Hippocampal formation (tissue), 2 donors: ENCODE results near the gene KLRD1.
"Not testable (repeated sequence)": the region's sequence is repeated elsewhere in the genome, so short reads cannot be mapped to it uniquely, and the experiment has no call there.

Source experiments
- DNase-seq, 2 donors: peaks; one replicate each; lab custom pipeline; 2025; lab: John Stamatoyannopoulos, UW

KLRD1 gene

GRCh38 chr12:10307630-10308029 is at the start of gene KLRD1:
Gene KLRD1 (plus strand): TSS chr12:10307870. CDS start chr12:10308078, 208 bp downstream.
- no peak for DNase-seq

- no peak for DNase-seq
Observed at GRCh38 chr12:10260927-10261326, 46.7 kb upstream of the KLRD1 start.

GRCh38 chr12:10268037-10268436 is 39.6 kb upstream of the KLRD1 start:
- DNase-seq: no peak

DNA sequence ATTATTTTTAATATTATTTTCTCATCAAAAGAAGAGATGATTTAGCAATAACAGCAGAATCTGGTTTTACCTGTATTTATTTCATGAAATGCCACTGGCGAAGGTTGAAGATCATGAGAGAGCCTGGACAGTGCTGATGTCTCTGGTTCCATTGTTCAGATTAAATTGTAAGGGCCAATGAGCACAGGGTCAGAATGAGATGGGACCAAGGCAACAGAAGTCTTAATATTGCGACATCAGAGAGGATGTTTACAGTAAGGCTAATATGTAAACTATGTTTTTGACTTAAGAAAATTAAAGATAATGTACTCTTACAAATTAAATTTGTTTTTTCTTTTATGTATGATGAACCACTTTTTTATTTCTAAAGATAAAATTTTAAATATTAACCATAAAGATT is 35.2 kb upstream of the KLRD1 start:
- DNase-seq: no peak

DNA sequence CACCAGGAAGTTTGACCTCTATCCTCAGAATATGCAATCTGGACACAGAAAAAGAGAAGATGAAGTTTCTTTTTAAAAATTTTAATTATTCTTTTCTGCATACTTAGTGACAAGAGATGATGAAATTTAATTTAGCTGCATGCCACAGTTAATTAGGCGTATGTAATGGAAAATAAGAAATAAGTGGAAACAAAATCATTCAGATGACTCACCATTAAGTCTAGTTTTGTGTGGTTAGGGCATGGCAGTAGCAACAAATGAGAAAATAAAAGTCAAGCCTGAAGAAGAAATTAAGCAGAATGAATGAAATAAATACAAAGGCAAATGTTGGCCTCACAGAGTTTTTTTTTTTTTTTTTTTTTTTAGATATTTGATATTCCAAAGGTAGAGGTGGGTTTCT is 30.9 kb upstream of the KLRD1 start:
- no peak for DNase-seq

GRCh38 chr12:10278104-10278503 is 29.6 kb upstream of the KLRD1 start:
- DNase-seq: no peak

- no peak for DNase-seq
Observed at GRCh38 chr12:10279937-10280336, 27.7 kb upstream of the KLRD1 start.

DNA sequence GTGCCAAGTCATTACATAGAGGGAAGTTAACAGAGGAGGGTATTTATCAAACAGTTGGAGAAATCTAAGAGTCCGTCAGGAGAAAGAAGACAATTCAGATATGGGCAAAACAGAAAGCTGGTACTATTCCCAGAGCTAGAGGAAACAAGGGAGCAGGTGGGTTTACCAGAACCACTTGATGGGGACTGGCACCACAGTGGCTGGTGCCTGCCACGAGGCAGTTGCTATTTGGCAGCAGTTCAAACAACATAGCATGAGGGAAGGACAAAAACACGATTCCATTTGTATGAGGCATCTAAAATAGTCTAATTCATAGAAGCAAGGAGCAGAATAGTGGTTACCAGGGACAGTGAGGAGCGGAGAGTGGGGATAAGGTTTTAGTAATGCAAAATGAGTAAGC is 24.6 kb upstream of the KLRD1 start:
- no peak for DNase-seq

DNA sequence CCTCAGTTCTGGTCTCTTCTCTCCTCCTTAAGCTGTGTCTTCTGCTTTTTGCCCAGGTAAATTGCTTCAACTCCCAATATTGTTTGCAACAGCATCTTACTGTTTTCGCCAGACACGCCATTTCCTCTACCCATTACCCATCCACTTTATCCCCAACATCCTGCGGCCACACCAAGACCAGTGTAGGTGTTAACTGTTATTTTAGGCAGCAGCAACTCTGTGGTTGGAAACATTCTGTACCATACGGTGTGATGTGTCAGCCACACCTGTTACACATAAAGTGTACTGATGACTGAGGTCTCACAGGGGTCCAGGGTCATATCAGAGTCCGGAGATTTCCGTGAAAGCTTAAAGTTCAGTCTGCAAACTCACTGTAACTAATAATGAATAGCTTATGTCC is 21.8 kb upstream of the KLRD1 start:
- DNase-seq: no peak

DNA sequence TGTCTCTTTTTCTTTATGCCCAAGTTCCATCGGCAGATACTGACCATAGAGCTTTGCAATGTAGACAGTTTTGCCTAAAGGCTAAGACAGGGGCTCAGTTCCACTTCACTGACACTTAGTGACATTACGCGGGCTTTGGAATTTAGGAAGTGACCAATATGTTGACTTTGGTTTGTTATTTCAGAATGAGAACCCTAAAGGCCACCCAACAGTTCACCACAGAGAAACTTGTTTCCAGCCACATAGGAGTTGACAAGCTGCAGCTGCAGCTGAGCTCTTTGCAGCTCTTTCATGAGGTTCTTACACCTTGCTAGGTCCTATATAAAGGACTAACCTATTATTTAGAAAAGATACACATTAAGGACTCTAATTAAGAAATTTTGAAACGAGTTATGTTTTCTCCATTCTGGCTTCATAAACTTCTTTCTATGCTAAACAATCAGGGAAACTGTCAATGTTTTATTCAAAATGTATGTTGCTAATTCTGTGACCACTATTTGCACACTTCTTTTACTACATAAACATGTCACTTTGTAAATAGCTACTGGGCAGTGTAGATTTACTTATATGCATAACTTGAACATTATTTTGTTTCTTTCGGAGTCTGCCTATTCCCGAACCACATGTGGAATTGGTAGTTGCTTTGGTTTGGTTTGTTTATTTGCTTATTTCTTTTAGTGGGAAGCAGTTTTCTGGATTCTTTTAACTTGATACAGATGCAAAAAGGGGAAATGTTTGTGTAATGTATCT is 18.5 kb upstream of the KLRD1 start:
- DNase-seq: no peak

GRCh38 chr12:10291030-10291429 is 16.6 kb upstream of the KLRD1 start:
- DNase-seq: no peak

GRCh38 chr12:10293151-10293550 is 14.5 kb upstream of the KLRD1 start:
- DNase-seq: no peak

GRCh38 chr12:10293570-10294227 is 14.0 kb upstream of the KLRD1 start:
- no peak for DNase-seq

DNA sequence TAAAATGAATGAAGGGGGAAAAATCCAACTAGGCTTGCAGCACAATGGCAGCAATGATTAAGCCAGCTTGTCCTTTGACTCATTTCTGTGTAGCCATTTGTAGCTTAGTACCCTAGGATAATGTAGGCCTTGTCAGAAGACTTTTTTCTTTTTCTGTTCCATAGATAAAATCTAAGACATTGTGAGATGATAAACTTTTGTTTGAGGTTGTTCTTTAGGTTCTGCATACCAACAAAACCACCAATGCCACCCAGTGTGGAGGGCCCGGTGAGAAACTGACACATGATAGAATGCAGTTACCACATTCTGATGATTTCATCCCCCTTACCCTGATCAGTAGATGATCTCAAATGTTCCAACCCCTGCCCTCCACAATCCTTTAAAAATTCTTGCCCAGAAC is 6.6 kb upstream of the KLRD1 start:
- no peak for DNase-seq

GRCh38 chr12:10304161-10304574 is 3.5 kb upstream of the KLRD1 start:
- no peak for DNase-seq

DNA sequence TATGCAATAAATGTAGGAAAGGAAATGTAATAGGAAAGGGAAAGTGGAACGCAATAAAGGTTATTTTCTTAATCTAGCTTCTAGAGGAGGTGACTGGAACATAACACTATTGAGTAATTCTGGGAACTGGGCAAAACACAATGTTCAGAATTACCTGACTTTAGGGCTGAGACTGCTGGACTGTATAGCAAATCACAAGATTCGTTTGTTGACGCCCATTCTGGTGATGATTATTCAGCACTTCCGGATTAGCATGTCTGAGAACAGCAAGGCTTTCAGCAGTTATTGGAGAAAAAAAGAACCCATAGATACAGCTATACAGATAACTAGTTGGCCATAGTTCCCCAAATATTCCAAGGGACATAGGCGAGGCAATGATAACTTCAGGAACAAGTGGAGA is 2.3 kb upstream of the KLRD1 start:
- DNase-seq: no peak

DNA sequence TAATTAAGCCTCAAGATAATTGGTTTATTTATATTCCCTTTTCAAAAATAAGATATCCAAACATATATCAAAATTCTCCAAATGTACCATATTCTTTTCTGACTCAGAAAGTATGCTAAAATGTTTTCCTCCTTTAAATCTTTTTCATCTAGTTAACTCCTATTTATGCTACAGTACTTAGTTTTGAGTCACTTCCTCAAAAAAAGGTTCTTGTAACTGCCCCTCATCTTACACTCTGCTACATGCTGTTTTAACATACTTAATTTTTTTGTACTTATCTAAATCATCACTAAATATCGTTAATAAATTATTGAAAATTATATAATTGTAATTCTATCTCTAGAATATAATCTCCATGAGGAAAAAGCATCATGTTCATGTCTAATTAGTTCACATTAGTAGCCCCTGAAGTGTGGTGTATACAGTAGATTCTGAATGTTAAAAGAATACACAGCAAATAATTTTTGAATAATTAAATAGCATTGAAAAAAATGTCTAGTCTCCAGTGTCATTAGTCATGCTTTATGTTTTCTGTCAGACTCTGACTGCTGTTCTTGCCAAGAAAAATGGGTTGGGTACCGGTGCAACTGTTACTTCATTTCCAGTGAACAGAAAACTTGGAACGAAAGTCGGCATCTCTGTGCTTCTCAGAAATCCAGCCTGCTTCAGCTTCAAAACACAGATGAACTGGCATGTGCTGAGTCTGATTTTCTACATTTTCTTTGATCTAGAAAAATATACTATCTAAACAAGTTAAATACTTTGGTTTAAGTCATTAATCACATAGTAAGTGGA is 3.5 kb downstream of the KLRD1 start:
- no peak for DNase-seq

DNA sequence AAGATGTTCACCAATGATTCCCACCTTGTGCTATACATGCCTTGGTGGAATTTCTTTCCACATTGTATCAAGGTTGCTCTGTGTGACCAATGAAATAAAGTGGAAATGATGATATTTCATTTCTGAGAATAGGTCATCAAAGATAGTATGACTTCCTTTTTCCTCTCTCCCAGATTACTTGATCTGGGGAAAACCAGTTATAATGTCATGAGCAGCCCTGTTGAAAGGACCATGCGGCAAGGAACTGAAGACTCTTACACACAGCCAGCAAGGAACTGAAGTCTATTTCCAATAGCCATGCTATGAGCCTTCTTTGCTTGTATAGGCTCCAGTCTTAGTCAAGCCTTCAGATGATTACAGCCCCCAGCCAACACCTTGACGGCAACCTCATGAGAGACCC is 11.7 kb downstream of the KLRD1 start:
- no peak for DNase-seq

- DNase-seq: no peak
Observed at GRCh38 chr12:10320643-10321042, 13.0 kb downstream of the KLRD1 start.

GRCh38 chr12:10328691-10329090 is 21.0 kb downstream of the KLRD1 start:
- not testable (repeated sequence) for DNase-seq

GRCh38 chr12:10331642-10332239 is 24.1 kb downstream of the KLRD1 start:
- peak in 1 of 2 donors; percentile 80 for DNase-seq

DNA sequence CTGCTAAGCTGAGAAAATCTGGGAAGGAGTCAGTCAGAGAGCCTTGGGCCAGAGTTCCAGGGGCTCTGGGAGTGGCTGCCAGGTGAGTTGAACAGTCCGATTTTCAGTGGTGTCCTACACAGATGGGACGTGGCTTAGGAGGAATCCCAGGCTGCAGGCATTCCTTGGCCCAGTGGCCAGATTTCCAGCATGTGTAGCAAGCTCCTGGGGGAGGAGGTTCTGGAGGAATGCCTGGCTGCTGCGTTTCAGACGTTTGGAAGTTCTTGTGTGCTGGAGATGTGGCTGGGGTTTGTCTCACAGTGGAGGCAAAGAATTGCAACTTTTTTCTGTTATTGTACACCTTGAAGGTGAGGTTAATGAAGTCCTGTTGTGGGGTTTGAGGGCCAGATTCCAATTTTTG is 28.5 kb downstream of the KLRD1 start:
- DNase-seq: not testable (repeated sequence)
